Thoracic aorta (tissue), 2 donors: Measurements from ENCODE around the gene GRAMD2A. TPM values are rescaled to one million over a fixed set of nuclear protein-coding genes. Genes with fewer than 3 reads are reported as not detected.

ENCODE experiments used
- ATAC-seq: fragments of 150-250 bp; one replicate; pipeline ENCODE4 v1.8.0; 2017; ENCODE audit warnings: low read depth; ENCODE audit not compliant: insufficient number of reproducible peaks, low FRiP score
- DNase-seq: peaks from one replicate; pipeline ENCODE4 v3.0.0-alpha.2; 2020; ENCODE audit warnings: low spot score
- H3K27ac ChIP-seq, 2 donors: fragments of 200-600 bp; sonication (generic); 1 replicate in 1 of 2; 2 replicates in 1 of 2; pipeline ENCODE4 v1.5.1; 2016; ENCODE audit warnings: mild to moderate bottlenecking in 2 of 2, moderate library complexity in 2 of 2
- H3K27me3 ChIP-seq: fragments of 200-600 bp; sonication (generic); replicated peaks from 2 replicates; pipeline ENCODE4 v1.6.0; 2016; ENCODE audit warnings: mild to moderate bottlenecking; ENCODE audit not compliant: insufficient read depth
- H3K36me3 ChIP-seq: fragments of 200-600 bp; sonication (generic); one replicate; pipeline ENCODE4 v1.5.1; 2016
- H3K4me1 ChIP-seq, 2 donors: fragments of 200-600 bp; sonication (generic); 1 replicate in 1 of 2; 2 replicates in 1 of 2; pipeline versions ENCODE4 v1.5.1 to v1.6.0; 2016; ENCODE audit warnings: low read depth in 2 of 2, mild to moderate bottlenecking in 1 of 2; ENCODE audit not compliant: control insufficient read depth in 1 of 2
- H3K4me3 ChIP-seq: fragments of 200-600 bp; sonication (generic); 2 replicates; pipeline ENCODE4 v1.5.1; 2016; ENCODE audit warnings: mild to moderate bottlenecking
- H3K9me3 ChIP-seq: fragments of 200-600 bp; sonication (generic); 2 replicates; pipeline ENCODE4 v1.5.1; 2016
- CTCF ChIP-seq: fragments of 200-600 bp; sonication (generic); IDR thresholded peaks from one replicate; pipeline ENCODE4 v1.5.1; 2019; ENCODE audit warnings: antibody characterized with exemption
- total RNA-seq, 2 donors: library from RNA; depleted of rRNA; stranded (reverse); fragments of >200 nt; gene quantifications; one replicate each; pipeline versions ENCODE4 v1.1.0 to v1.2.3, GENCODE V29; 2016

GRAMD2A gene
- total RNA-seq, 2 donors from 2014 or later = 0.85 TPM; not detected in 1

- no peak for DNase-seq
- no peak for ATAC-seq
These were observed 17.5 kb downstream of the GRAMD2A start for GRCh38 chr15:72179950-72180581.

GRCh38 chr15:72178976-72179585 lies 18.5 kb downstream of the GRAMD2A start:
- Histone ChIP-seq H3K9me3 (no peaks in the 10 kb centered on the region), H3K4me3 (no peak overlapping the region), H3K4me1 (peaks cover 16 to 39% of the 10 kb centered on the region in 2 donors), H3K27me3 (no peaks in the 10 kb centered on the region), H3K36me3 (no peaks in the 10 kb centered on the region), H3K27ac (peak overlapping the region; percentile 24 to 58)
- no peak for ATAC-seq
- no peak for TF ChIP-seq CTCF
- no peak for DNase-seq

More at GRCh38 chr15:72179950-72180581, 17.5 kb downstream of the GRAMD2A start:
- TF ChIP-seq CTCF = no peak
- Histone ChIP-seq H3K4me3 (peak overlapping the region; percentile 11), H3K27me3 (no peaks in the 10 kb centered on the region), H3K9me3 (no peaks in the 10 kb centered on the region), H3K4me1 (peaks cover 16 to 41% of the 10 kb centered on the region in 2 donors), H3K36me3 (no peaks in the 10 kb centered on the region), H3K27ac (peak overlapping the region; percentile 24 to 58)

GRCh38 chr15:72176743-72177142 lies 20.8 kb downstream of the GRAMD2A start:
- Histone ChIP-seq H3K9me3 (no peaks in the 10 kb centered on the region), H3K4me1 (peaks cover 9 to 30% of the 10 kb centered on the region in 2 donors), H3K36me3 (no peaks in the 10 kb centered on the region), H3K27ac (no peak overlapping the region), H3K4me3 (no peak overlapping the region), H3K27me3 (no peaks in the 10 kb centered on the region)
- ATAC-seq (no peak), DNase-seq (no peak)
- no peak for TF ChIP-seq CTCF

GRCh38 chr15:72176159-72176558 lies 21.4 kb downstream of the GRAMD2A start:
- Histone ChIP-seq H3K27me3 (no peaks in the 10 kb centered on the region), H3K9me3 (no peaks in the 10 kb centered on the region), H3K27ac (no peak overlapping the region), H3K36me3 (no peaks in the 10 kb centered on the region), H3K4me1 (peaks cover 9 to 30% of the 10 kb centered on the region in 2 donors), H3K4me3 (no peak overlapping the region)
- ATAC-seq = no peak
- no peak for TF ChIP-seq CTCF
- DNase-seq = no peak

- Histone ChIP-seq H3K36me3 (no peaks in the 10 kb centered on the region), H3K9me3 (no peaks in the 10 kb centered on the region), H3K4me1 (peaks cover 7 to 24% of the 10 kb centered on the region in 2 donors), H3K4me3 (no peak overlapping the region), H3K27ac (no peak overlapping the region), H3K27me3 (no peaks in the 10 kb centered on the region)
- TF ChIP-seq CTCF = no peak
- DNase-seq (no peak), ATAC-seq (no peak)
These were observed 22.2 kb downstream of the GRAMD2A start for GRCh38 chr15:72175186-72176044.
